Subcutaneous adipose tissue (tissue), 4 donors: ENCODE data around the gene ITPKB. TPM values are rescaled to one million over a fixed set of nuclear protein-coding genes. Genes with fewer than 3 reads are reported as not detected.

Experiments used
- small RNA-seq: library from RNA; depleted of rRNA; stranded (forward); fragments of <200 nt; gene quantifications from one replicate; pipeline ENCODE3, GENCODE V24; 2016
- total RNA-seq, 4 donors: library from RNA; depleted of rRNA; stranded (reverse); fragments of >200 nt; gene quantifications; one replicate each; pipeline ENCODE4 v1.1.0, GENCODE V29; 2016
- TF ChIP-seq, protein P1 (sequence below): fragments of 450-650 bp; IDR thresholded peaks from one replicate; pipeline ENCODE4 v1.5.1; 2016; ENCODE audit warnings: low read depth, mild to moderate bottlenecking, control low read depth, antibody characterized with exemption, moderate library complexity

ITPKB gene
- total RNA-seq, 4 donors from 2014 or later: 16.6 to 72.5 (median 28.1) TPM

DNA sequence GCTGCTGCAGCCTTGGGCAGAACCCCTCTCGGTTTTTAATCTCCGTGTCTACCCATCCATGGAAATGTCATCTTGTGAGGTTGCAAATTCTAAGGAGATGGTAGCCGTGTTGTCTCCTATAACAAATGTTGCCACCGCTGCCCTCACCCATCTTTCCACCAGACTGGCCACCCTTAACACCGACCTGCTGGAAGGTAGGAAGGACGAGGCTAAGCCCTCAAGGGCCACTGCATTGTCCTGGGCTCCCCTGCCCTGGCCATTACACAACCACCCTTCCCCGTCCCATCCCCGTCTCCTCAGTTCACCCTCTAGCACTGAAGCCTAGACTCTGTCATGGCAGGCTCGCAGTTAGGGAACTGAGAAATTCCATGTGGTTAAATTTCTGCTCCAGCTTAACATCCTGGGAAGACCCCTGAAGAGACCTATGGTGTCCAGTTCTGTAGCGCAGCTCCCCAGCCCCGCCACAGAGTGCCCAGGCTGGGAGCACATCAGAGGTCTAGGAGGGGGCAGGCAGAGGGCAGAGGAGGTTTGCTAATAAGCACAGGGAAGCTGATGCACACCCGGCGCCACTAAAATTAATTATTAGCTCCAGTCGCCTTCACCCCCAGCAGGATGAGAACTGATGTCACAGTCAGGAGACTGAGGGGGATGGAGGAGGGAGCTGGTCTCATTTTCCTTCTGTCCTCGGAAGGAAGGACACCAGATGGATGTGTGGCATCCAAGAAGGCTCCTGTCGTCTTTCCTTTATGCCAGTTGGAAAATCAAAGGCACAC is 152.2 kb downstream of the ITPKB start:
- TF ChIP-seq, protein P1, sequence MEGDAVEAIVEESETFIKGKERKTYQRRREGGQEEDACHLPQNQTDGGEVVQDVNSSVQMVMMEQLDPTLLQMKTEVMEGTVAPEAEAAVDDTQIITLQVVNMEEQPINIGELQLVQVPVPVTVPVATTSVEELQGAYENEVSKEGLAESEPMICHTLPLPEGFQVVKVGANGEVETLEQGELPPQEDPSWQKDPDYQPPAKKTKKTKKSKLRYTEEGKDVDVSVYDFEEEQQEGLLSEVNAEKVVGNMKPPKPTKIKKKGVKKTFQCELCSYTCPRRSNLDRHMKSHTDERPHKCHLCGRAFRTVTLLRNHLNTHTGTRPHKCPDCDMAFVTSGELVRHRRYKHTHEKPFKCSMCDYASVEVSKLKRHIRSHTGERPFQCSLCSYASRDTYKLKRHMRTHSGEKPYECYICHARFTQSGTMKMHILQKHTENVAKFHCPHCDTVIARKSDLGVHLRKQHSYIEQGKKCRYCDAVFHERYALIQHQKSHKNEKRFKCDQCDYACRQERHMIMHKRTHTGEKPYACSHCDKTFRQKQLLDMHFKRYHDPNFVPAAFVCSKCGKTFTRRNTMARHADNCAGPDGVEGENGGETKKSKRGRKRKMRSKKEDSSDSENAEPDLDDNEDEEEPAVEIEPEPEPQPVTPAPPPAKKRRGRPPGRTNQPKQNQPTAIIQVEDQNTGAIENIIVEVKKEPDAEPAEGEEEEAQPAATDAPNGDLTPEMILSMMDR: no peak

- TF ChIP-seq, protein P1: no peak
These were observed 153.0 kb downstream of the ITPKB start for GRCh38 chr1:226586116-226586515.

DNA sequence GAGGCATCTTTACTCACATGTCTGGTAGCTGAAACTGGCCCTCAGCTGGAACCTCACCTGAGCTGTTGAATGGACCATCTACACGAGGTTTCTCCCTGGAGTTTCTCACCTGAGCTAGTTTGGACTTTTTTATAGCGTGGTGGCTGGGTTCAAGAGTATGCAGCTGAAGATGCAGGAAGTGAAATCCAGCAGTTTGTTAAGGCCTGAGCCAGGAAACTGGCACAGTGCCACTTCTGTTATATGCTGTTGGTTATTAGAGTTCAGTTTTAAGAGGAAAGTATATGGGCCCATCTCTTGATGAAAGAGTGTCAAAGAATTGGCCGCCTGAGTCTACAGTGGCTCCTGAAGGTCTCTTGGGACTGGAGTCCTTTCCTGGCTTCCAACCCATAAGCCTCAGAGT is 154.9 kb downstream of the ITPKB start:
- TF ChIP-seq, protein P1: no peak

- TF ChIP-seq, protein P1: no peak
These were observed 156.1 kb downstream of the ITPKB start for GRCh38 chr1:226582966-226583365.

Small RNA genes within 50 kb of the gene (small RNA-seq; reads per million reads assigned to genes)
- not detected for gene RPS27P5

Other genes with a start within 250 kb of the ITPKB start
- 1 to 10 TPM in 3 of 4 donors, under 1 TPM in 1; 0.16 to 4.1 (median 1.4) TPM for gene STUM, start 190.5 kb downstream of the ITPKB start, total RNA-seq
- 10 to 100 TPM; 14.2 to 37.0 (median 26.5) TPM for gene PSEN2, start 131.3 kb upstream of the ITPKB start, total RNA-seq
- gene COQ8A, start 201.0 kb upstream of the ITPKB start, total RNA-seq: 100 to 1,000 TPM; 119 to 506 (median 227) TPM